ENCODE data around the gene XRCC4.

XRCC4 gene

GRCh38 chr5:83394190-83394589 is 316.8 kb downstream of the XRCC4 start:
- no peak for DNase-seq

- no peak for DNase-seq
These were observed 319.3 kb downstream of the XRCC4 start for GRCh38 chr5:83396662-83397061.

DNA sequence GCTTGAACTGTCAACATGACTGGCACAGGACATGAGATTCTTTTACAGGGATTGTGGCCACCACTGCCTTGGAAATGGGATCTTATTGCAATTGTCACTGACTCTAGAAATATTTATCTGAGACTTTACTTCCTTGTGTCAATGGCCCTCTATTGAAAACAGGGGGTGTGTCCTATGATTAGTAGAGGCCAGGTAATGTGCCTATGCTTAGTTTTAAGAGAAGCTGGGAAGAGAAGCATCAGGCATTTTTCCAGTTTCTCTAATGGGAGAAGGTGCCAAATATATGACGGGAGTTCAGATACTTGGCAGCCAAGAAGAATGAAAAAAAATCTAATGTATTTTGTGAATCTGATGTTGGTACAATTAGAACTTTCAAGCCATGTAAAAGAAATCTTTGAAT is 320.3 kb downstream of the XRCC4 start:
- no peak for DNase-seq

GRCh38 chr5:83400241-83400640 is 322.9 kb downstream of the XRCC4 start:
- DNase-seq, result no peak

DNA sequence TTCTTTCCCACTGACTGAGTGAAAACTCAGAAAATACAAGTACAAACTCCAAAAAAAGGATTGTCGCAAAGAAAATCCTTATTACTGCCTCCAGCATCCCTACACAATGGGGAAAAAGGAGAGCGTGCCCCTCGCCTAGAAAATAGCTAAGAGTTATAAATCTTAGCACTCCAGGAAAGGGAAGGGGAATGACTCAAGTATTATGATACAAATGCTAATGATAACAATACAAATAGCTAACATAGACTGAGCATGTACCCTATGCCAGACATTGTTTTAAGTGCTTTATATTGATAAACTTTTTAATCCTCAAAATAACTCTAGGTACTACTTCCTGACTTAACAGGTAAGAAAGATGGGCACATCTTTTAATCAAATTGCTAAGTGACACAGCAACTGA is 323.4 kb downstream of the XRCC4 start:
- no peak for DNase-seq

- no peak for DNase-seq
These were observed 323.9 kb downstream of the XRCC4 start for GRCh38 chr5:83401122-83401731.

DNA sequence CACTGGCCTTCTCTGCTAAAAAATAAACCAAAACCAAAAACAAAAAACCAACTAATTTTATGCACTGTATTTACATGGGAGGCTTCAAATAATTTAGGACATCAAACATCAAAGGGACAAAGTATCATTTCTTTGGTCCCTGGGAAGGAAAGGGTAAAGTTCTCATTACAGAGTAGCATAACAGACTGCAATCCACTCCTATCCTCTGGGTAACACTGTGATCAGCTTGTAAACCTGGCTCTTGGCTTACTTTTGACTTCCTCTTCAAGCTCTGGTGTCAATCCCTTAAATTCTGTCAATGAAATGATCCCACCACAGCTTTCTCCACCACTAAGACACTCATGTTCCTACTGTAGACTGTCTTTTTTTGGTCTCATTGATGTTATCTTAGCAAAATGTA is 324.4 kb downstream of the XRCC4 start:
- no peak for DNase-seq
